Measurements from ENCODE around the gene RNF130.

Gene RNF130

GRCh38 chr5:179905161-179905560 is 166.4 kb downstream of the RNF130 start:
- Histone ChIP-seq H3K4me1 (ENCODE audit: control insufficient read depth, insufficient read depth, low read length) (peaks cover 3% of the 10 kb centered on the region; the same call in 1 of the 2 replicates), H3K4me3 (ENCODE audit: low read depth, low read length) (no peak overlapping the region), H3K27ac (ENCODE audit: extremely low read depth, low read depth, low read length) (no peak overlapping the region), H3K36me3 (ENCODE audit: control insufficient read depth in 2 of 2, insufficient read depth in 1 of 2, low read length in 2 of 2) (peaks cover 21 to 55% of the 10 kb centered on the region in 2 experiments; a peak in 2 of 3 replicates), H3K9me3 (ENCODE audit: control insufficient read depth, insufficient read depth, low read depth, low read length) (no peaks in the 10 kb centered on the region)
- TF ChIP-seq ZNF157 (tag by site-specific recombination; IDR thresholded peaks at IDR 0.05) (no peak), KLF16 (tag by site-specific recombination; IDR thresholded peaks at IDR 0.05) (no peak), ZNF664 (tag by site-specific recombination; IDR thresholded peaks at IDR 0.05) (no peak), ZNF302 (tag by site-specific recombination; IDR thresholded peaks at IDR 0.05; ENCODE audit: low read depth) (no peak), ZNF837 (tag by site-specific recombination; IDR thresholded peaks at IDR 0.05) (no peak), ZNF148 (tag by site-specific recombination; IDR thresholded peaks at IDR 0.05; ENCODE audit: borderline replicate concordance) (no peak), ZNF24 (tag by site-specific recombination; IDR thresholded peaks at IDR 0.05) (no peak), ZNF146 (tag by site-specific recombination; IDR thresholded peaks at IDR 0.05) (no peak), ZNF174 (tag by site-specific recombination; IDR thresholded peaks at IDR 0.05) (no peak)
- TF ChIP-seq, protein P1, sequence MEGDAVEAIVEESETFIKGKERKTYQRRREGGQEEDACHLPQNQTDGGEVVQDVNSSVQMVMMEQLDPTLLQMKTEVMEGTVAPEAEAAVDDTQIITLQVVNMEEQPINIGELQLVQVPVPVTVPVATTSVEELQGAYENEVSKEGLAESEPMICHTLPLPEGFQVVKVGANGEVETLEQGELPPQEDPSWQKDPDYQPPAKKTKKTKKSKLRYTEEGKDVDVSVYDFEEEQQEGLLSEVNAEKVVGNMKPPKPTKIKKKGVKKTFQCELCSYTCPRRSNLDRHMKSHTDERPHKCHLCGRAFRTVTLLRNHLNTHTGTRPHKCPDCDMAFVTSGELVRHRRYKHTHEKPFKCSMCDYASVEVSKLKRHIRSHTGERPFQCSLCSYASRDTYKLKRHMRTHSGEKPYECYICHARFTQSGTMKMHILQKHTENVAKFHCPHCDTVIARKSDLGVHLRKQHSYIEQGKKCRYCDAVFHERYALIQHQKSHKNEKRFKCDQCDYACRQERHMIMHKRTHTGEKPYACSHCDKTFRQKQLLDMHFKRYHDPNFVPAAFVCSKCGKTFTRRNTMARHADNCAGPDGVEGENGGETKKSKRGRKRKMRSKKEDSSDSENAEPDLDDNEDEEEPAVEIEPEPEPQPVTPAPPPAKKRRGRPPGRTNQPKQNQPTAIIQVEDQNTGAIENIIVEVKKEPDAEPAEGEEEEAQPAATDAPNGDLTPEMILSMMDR (tag by site-specific recombination; IDR thresholded peaks at IDR 0.05), result no peak
- ChIA-PET CTCF (interaction anchor here (0.6 kb wide), 1 partner anchor 224 kb away, joined by 5 read pairs; the partner anchor contains the start of gene CBY3), POLR2A (no interaction called here)

Data from HEK293 (cell line).